Sigmoid colon (tissue), 7 donors: ENCODE data around the gene ZNF207. TPM values are rescaled to one million over a fixed set of nuclear protein-coding genes. Genes with fewer than 3 reads are reported as not detected.
"Not testable (repeated sequence)": the region's sequence is repeated elsewhere in the genome, so short reads cannot be mapped to it uniquely, and the experiment has no call there.

ENCODE experiments used
- DNase-seq: peaks from one replicate; pipeline ENCODE4 v3.0.0-alpha.2; 2019
- H3K27ac ChIP-seq, 4 donors: fragments of 200-600 bp; sonication (generic); one replicate each; pipeline ENCODE4 v1.5.1; 2016 to 2019; ENCODE audit warnings: mild to moderate bottlenecking in 1 of 4
- H3K27me3 ChIP-seq, 3 donors: fragments of 200-600 bp; sonication (generic); one replicate each; pipeline ENCODE4 v1.5.1; 2019; ENCODE audit warnings: mild to moderate bottlenecking in 1 of 3
- H3K36me3 ChIP-seq, 4 donors: fragments of 200-600 bp; sonication (generic); one replicate each; pipeline ENCODE4 v1.5.1; 2016 to 2019
- H3K4me1 ChIP-seq, 4 donors: fragments of 200-600 bp; sonication (generic); one replicate each; pipeline ENCODE4 v1.5.1; 2017 to 2019
- H3K4me3 ChIP-seq, 4 donors: fragments of 200-600 bp; sonication (generic); one replicate each; pipeline ENCODE4 v1.5.1; 2017 to 2019; ENCODE audit warnings: mild to moderate bottlenecking in 2 of 4, moderate library complexity in 1 of 4
- H3K9me3 ChIP-seq, 4 donors: fragments of 200-600 bp in 3 of 4; sonication (generic) in 3 of 4; one replicate each; pipeline versions ENCODE4 v1.5.1 to v1.6.1; 2013 to 2019
- EP300 ChIP-seq, 4 donors: sonication (generic); formaldehyde crosslinking; IDR thresholded peaks; one replicate each; pipeline ENCODE4 v1.6.1; 2017; ENCODE audit warnings: antibody characterized with exemption in 4 of 4
- POLR2A ChIP-seq, 2 donors: fragments of 450-650 bp; IDR thresholded peaks; one replicate each; pipeline ENCODE4 v1.6.1; 2016; ENCODE audit warnings: antibody characterized with exemption in 2 of 2, mild to moderate bottlenecking in 2 of 2, moderate library complexity in 2 of 2
- POLR2AphosphoS5 ChIP-seq, 4 donors: sonication (generic); formaldehyde crosslinking; IDR thresholded peaks; one replicate each; pipeline ENCODE4 v1.6.1; 2017; ENCODE audit warnings: antibody characterized with exemption in 4 of 4
- WGBS, 2 donors: extraction: QIAGEN DNeasy Blood & Tissue Kit; methylation state at CpG; one replicate each; pipeline ENCODE4 v1.1.7; 2013; 5-methylcytosine and 5-hydroxymethylcytosine counted together
- intact Hi-C: fragments of 100-400 bp; cut with DNase I; formaldehyde crosslinking; loops from one replicate; pipeline ENCODE4 v1.15.1; 2023
- polyA plus RNA-seq, 3 donors: library from polyadenylated mRNA; stranded (reverse); fragments of 200-250 nt; gene quantifications; one replicate each; pipeline ENCODE4 v1.2.3, GENCODE V29; 2013
- total RNA-seq, 4 donors: library from RNA; depleted of rRNA; stranded (reverse); fragments of >200 nt; gene quantifications; one replicate each; pipeline ENCODE4 v1.1.0, GENCODE V29; 2016
- TF ChIP-seq, protein P1 (sequence below), 4 experiments: fragments of 450-650 bp in 3 of 4; fragments of 200-600 bp in 1 of 4; IDR thresholded peaks; one replicate each; pipeline ENCODE4 v1.5.1; 2016 to 2019; ENCODE audit warnings: antibody characterized with exemption in 4 of 4, mild to moderate bottlenecking in 3 of 4, moderate library complexity in 2 of 4
- donor health status: healthy with polysubstance abuse.
- donor health status: Bipolar disorder and iron deficiency.
- donor health status: healthy.

ZNF207 gene
- total and polyA plus RNA-seq, 7 donors = 61.9 to 132 (median 100) TPM

DNA sequence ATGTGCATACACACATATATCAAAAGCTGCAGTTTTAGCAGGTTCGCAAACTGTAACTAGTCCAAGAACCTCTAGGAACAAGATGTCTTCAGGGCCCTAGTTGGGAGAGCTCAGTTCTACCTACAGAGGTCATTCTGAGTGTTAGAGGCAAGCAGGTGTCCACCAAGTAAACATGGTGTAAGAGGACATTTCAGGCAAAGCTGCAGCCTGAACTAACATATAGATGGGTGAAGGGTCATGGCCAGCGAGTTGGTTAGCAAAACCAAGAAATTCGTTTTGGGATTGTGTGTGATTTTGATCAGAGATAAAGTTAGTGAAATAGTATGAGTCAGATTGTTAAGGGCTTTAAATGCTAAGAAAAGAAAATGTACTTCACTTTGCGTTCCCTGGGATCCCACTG lies 32.6 kb upstream of the ZNF207 start:
- no peaks in the 10 kb centered on the region for H3K4me1 ChIP-seq
- intact Hi-C loops = no loop called here
- no peak overlapping the region for H3K4me3 ChIP-seq
- no peaks in the 10 kb centered on the region for H3K27me3 ChIP-seq
- no peak overlapping the region for H3K27ac ChIP-seq
- 76 to 82% methylated on average over 4 of the region's 4 CpGs for WGBS, 2 donors
- TF ChIP-seq POLR2AphosphoS5 (IDR thresholded peaks at IDR 0.05) = no peak
- no peak for TF ChIP-seq POLR2A (IDR thresholded peaks at IDR 0.05)
- TF ChIP-seq EP300 (IDR thresholded peaks at IDR 0.05) = no peak
- TF ChIP-seq, protein P1, sequence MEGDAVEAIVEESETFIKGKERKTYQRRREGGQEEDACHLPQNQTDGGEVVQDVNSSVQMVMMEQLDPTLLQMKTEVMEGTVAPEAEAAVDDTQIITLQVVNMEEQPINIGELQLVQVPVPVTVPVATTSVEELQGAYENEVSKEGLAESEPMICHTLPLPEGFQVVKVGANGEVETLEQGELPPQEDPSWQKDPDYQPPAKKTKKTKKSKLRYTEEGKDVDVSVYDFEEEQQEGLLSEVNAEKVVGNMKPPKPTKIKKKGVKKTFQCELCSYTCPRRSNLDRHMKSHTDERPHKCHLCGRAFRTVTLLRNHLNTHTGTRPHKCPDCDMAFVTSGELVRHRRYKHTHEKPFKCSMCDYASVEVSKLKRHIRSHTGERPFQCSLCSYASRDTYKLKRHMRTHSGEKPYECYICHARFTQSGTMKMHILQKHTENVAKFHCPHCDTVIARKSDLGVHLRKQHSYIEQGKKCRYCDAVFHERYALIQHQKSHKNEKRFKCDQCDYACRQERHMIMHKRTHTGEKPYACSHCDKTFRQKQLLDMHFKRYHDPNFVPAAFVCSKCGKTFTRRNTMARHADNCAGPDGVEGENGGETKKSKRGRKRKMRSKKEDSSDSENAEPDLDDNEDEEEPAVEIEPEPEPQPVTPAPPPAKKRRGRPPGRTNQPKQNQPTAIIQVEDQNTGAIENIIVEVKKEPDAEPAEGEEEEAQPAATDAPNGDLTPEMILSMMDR (IDR thresholded peaks at IDR 0.05) = no peak
- H3K36me3 ChIP-seq = no peaks in the 10 kb centered on the region
- no peak for DNase-seq
- no peaks in the 10 kb centered on the region for H3K9me3 ChIP-seq

DNA sequence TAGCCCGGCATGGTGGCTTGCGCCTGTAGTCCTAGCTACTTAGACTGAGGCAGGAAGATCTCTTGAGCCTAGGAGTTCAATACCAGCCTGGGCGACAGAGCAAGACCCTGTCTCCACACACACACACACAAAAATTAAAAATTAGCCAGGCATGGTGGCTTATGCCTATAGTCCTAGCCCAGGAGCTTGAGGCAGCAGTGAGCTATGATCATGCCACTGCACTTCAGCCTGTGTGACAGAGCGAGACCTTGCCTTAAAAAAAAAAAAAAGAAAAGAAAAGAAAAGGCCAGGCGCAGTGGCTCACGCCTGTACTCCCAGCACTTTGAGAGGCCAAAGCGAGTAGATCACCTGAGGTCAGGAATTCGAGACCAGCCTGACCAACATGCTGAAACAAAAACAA lies 31.9 kb upstream of the ZNF207 start:
- Histone ChIP-seq H3K4me3 (no peak overlapping the region), H3K36me3 (no peaks in the 10 kb centered on the region), H3K4me1 (no peaks in the 10 kb centered on the region), H3K27me3 (no peaks in the 10 kb centered on the region), H3K9me3 (no peaks in the 10 kb centered on the region), H3K27ac (no peak overlapping the region)
- intact Hi-C loops = no loop called here
- TF ChIP-seq, protein P1 (IDR thresholded peaks at IDR 0.05) = no peak
- TF ChIP-seq POLR2A (IDR thresholded peaks at IDR 0.05) = no peak
- TF ChIP-seq POLR2AphosphoS5 (IDR thresholded peaks at IDR 0.05) = no peak
- TF ChIP-seq EP300 (IDR thresholded peaks at IDR 0.05) = no peak
- 90 to 95% methylated on average over 8 of the region's 8 CpGs for WGBS, 2 donors
- DNase-seq = no peak

DNA sequence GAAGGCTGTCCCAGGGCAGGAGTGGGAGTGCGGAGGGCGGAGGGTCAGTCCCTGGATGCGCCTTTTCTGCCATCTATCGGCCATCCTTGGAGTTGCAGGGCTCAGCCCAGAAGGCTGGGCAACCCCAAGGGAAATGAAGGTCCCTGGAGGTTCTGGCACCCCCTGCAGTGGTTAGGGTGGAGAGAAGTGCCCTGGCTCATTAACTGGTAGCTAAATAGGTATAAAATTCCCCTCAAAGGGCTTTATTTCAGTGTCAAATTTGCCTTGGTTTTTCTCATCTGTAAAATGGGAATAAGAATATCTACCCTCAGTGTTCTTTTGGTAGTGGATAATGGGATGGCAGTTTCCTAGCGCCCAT lies 30.4 kb upstream of the ZNF207 start:
- Histone ChIP-seq H3K27me3 (no peaks in the 10 kb centered on the region), H3K36me3 (no peaks in the 10 kb centered on the region), H3K27ac (no peak overlapping the region), H3K9me3 (no peaks in the 10 kb centered on the region), H3K4me1 (peaks cover 0 to 10% (median 7%) of the 10 kb centered on the region in 4 donors), H3K4me3 (no peak overlapping the region)
- 16 to 22% methylated on average over 5 of the region's 5 CpGs for WGBS, 2 donors
- TF ChIP-seq POLR2A (IDR thresholded peaks at IDR 0.05) = no peak
- TF ChIP-seq, protein P1 (IDR thresholded peaks at IDR 0.05) = peak; percentile 84 to 93 (median 89)
- intact Hi-C loops = loop anchor here (1.0 kb wide), 1 partner anchor 66 kb away; no protein-coding TSS in a partner anchor
- DNase-seq = peak; percentile 84

DNA sequence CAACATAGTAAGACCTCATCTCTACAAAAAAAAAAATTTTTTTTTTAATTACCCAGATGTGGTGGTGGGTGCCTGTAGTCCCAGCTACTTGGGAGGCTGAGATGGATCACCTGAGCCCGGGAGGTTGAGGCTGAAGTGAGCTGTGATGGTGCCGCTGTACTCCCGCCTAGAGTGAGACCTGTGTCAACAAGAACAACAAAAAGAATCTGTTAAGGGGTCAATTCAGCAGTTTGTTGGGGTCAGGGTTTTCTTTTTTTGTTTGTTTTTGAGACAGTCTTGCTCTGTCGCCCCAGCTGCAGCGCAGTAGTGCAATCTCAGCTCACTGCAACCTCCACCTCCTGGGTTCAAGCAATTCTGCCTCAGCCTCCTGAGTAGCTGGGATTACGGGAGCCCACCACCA lies 29.9 kb upstream of the ZNF207 start:
- H3K4me1 ChIP-seq = peaks cover 0 to 12% (median 9%) of the 10 kb centered on the region in 4 donors
- DNase-seq, intact Hi-C loops, H3K36me3 ChIP-seq, H3K27me3 ChIP-seq, H3K4me3 ChIP-seq, H3K9me3 ChIP-seq, H3K27ac ChIP-seq: not testable (repeated sequence)
- WGBS, 2 donors = 69 to 89% methylated on average over 6 of the region's 6 CpGs

DNA sequence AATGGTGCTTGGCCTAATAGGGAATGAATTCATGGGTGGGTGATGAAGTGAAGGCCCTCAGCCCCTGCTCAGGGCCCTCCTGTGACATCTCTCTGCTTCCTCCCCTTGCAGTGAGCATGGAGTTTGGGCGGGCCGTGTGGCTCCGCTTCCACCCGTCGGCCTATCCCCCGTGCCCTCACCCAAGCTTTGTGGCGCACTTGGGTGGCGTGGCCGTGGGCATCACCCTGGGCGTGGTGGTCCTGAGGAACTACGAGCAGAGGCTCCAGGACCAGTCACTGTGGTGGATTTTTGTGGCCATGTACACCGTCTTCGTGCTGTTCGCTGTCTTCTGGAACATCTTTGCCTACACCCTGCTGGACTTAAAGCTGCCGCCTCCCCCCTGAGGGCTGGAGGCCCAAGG lies 29.1 kb upstream of the ZNF207 start:
- no peaks in the 10 kb centered on the region for H3K9me3 ChIP-seq
- WGBS, 2 donors = 94 to 95% methylated on average over 15 of the region's 15 CpGs
- TF ChIP-seq EP300 (IDR thresholded peaks at IDR 0.05) = no peak
- TF ChIP-seq POLR2AphosphoS5 (IDR thresholded peaks at IDR 0.05) = no peak
- TF ChIP-seq, protein P1 (IDR thresholded peaks at IDR 0.05) = no peak
- no peaks in the 10 kb centered on the region for H3K27me3 ChIP-seq
- intact Hi-C loops = no loop called here
- DNase-seq = no peak
- peaks cover 0 to 12% (median 9%) of the 10 kb centered on the region in 4 donors for H3K4me1 ChIP-seq
- H3K4me3 ChIP-seq = no peak overlapping the region
- no peak overlapping the region for H3K27ac ChIP-seq
- no peaks in the 10 kb centered on the region for H3K36me3 ChIP-seq
